Suprapubic skin (tissue), 4 donors: ENCODE data around the gene ITIH5. TPM values are rescaled to one million over a fixed set of nuclear protein-coding genes. Genes with fewer than 3 reads are reported as not detected.
A peak's percentile ranks its signal among the peaks of the same experiment; 100 is the strongest.

Experiments
- DNase-seq, 2 donors: peaks; one replicate each; pipeline ENCODE4 v3.0.0-alpha.2; 2019; ENCODE audit warnings: low spot score in 2 of 2
- H3K27ac ChIP-seq: fragments of 200-600 bp; sonication (generic); one replicate; pipeline ENCODE4 v1.5.1; 2019
- H3K27me3 ChIP-seq: fragments of 200-600 bp; sonication (generic); one replicate; pipeline ENCODE4 v1.5.1; 2019
- H3K36me3 ChIP-seq: fragments of 200-600 bp; sonication (generic); one replicate; pipeline ENCODE4 v1.5.1; 2019
- H3K4me1 ChIP-seq: fragments of 200-600 bp; sonication (generic); one replicate; pipeline ENCODE4 v1.5.1; 2019
- H3K4me3 ChIP-seq: fragments of 200-600 bp; sonication (generic); one replicate; pipeline ENCODE4 v1.5.1; 2019; ENCODE audit warnings: mild to moderate bottlenecking
- H3K9me3 ChIP-seq: fragments of 200-600 bp; sonication (generic); one replicate; pipeline ENCODE4 v1.5.1; 2019
- EP300 ChIP-seq: sonication (generic); formaldehyde crosslinking; IDR thresholded peaks from one replicate; pipeline ENCODE4 v1.6.1; 2017; ENCODE audit warnings: antibody characterized with exemption
- POLR2A ChIP-seq, 2 donors: fragments of 450-650 bp; IDR thresholded peaks; one replicate each; pipeline ENCODE4 v1.6.1; 2017; ENCODE audit warnings: antibody characterized with exemption in 2 of 2, mild to moderate bottlenecking in 2 of 2, moderate library complexity in 2 of 2
- POLR2AphosphoS5 ChIP-seq, 3 donors: sonication (generic); formaldehyde crosslinking; IDR thresholded peaks; one replicate each; pipeline ENCODE4 v1.6.1; 2017; ENCODE audit warnings: antibody characterized with exemption in 3 of 3
- WGBS: methylation state at CpG from one replicate; pipeline ENCODE4 v1.1.5; 2018; 5-methylcytosine and 5-hydroxymethylcytosine counted together
- total RNA-seq, 4 donors: library from RNA; depleted of rRNA; stranded (reverse); fragments of >200 nt; gene quantifications; one replicate each; pipeline ENCODE4 v1.1.0, GENCODE V29; 2016
- TF ChIP-seq, protein P1 (sequence below), 2 donors: fragments of 200-600 bp in 1 of 2; fragments of 450-650 bp in 1 of 2; sonication (generic) in 1 of 2; IDR thresholded peaks; one replicate each; pipeline ENCODE4 v1.5.1; 2016 to 2019; ENCODE audit warnings: antibody characterized with exemption in 2 of 2, mild to moderate bottlenecking in 1 of 2, moderate library complexity in 1 of 2

The ITIH5 gene
- total RNA-seq, 4 donors from 2014 or later = 3.8 to 11.3 (median 4.4) TPM

DNA sequence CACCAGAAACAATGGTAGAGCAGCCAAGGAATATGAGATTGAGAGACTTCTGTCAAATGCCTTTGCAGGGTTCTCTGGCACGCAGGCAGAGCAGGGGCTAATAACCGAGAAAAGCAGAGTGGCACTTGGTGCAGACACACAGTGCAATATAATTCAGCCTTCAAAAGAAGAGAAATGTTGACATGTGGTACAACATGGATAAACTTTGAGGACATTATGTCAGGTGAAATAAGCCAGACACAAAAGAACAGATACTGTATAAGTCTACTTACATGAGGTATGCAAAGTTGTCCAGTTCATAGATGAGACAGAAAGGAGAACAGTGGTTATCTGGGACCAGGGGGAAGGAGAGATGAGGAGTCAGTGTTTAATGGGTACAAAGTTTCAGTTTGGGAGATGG is 41.8 kb downstream of the ITIH5 start:
- no peaks in the 10 kb centered on the region for H3K9me3 ChIP-seq
- no peak for DNase-seq
- no peaks in the 10 kb centered on the region for H3K4me1 ChIP-seq
- WGBS = 93% methylated on average over 2 of the region's 2 CpGs
- no peaks in the 10 kb centered on the region for H3K27me3 ChIP-seq
- H3K36me3 ChIP-seq = no peaks in the 10 kb centered on the region
- no peak overlapping the region for H3K27ac ChIP-seq
- no peak for TF ChIP-seq EP300
- TF ChIP-seq, protein P1, sequence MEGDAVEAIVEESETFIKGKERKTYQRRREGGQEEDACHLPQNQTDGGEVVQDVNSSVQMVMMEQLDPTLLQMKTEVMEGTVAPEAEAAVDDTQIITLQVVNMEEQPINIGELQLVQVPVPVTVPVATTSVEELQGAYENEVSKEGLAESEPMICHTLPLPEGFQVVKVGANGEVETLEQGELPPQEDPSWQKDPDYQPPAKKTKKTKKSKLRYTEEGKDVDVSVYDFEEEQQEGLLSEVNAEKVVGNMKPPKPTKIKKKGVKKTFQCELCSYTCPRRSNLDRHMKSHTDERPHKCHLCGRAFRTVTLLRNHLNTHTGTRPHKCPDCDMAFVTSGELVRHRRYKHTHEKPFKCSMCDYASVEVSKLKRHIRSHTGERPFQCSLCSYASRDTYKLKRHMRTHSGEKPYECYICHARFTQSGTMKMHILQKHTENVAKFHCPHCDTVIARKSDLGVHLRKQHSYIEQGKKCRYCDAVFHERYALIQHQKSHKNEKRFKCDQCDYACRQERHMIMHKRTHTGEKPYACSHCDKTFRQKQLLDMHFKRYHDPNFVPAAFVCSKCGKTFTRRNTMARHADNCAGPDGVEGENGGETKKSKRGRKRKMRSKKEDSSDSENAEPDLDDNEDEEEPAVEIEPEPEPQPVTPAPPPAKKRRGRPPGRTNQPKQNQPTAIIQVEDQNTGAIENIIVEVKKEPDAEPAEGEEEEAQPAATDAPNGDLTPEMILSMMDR (IDR thresholded peaks at IDR 0.05) = no peak
- no peak for TF ChIP-seq POLR2A (IDR thresholded peaks at IDR 0.05)
- TF ChIP-seq POLR2AphosphoS5 (IDR thresholded peaks at IDR 0.05) = no peak
- no peak overlapping the region for H3K4me3 ChIP-seq

DNA sequence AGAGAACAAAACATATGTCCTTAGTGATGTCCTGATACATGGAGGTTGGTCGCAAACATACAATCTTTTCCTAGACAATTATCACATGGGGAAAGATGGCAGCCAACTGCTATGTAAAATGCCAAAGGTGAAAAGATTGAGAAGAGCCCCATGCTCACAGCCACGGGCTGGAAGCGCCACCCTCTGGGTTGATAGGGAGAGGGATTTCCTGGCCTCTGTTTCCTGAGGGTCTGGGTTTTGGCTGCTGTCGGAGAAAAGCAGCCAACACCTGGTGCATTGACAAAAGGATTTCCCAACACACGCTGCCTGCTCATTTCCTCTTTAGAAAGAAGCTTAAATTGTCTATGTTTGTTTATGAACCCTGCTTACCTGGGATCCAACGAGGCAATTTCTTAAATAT is 43.8 kb downstream of the ITIH5 start:
- Histone ChIP-seq H3K9me3 (no peaks in the 10 kb centered on the region), H3K27me3 (no peaks in the 10 kb centered on the region), H3K4me3 (no peak overlapping the region), H3K36me3 (no peaks in the 10 kb centered on the region), H3K4me1 (no peaks in the 10 kb centered on the region), H3K27ac (no peak overlapping the region)
- DNase-seq = no peak
- no peak for TF ChIP-seq POLR2A (IDR thresholded peaks at IDR 0.05)
- TF ChIP-seq POLR2AphosphoS5 (IDR thresholded peaks at IDR 0.05) = no peak
- TF ChIP-seq EP300 = no peak
- TF ChIP-seq, protein P1 (IDR thresholded peaks at IDR 0.05) = no peak
- 53% methylated on average over 6 of the region's 6 CpGs for WGBS

DNA sequence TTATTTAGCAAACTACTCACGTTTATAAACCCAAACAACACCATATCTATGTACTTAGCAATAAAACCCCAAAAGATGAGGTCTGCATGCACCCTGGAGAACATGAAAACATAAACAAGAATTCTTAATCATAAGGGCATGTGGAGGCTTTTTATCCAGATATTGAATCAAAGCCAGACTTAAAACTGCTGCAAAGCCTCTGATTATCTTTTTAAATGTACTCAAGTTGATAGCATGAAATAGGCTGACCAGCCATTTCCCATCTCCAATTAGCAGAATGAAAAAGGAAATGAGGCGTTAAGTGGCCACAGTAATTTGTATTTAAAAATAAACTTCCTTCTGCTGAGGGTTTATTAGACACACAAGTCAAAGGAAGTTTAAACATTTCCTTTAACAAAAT is 48.3 kb downstream of the ITIH5 start:
- no peak for DNase-seq
- TF ChIP-seq POLR2AphosphoS5 (IDR thresholded peaks at IDR 0.05) (no peak), POLR2A (IDR thresholded peaks at IDR 0.05) (no peak), EP300 (no peak)
- TF ChIP-seq, protein P1 (IDR thresholded peaks at IDR 0.05) = no peak
- 36% methylated on average over 2 of the region's 2 CpGs for WGBS

DNA sequence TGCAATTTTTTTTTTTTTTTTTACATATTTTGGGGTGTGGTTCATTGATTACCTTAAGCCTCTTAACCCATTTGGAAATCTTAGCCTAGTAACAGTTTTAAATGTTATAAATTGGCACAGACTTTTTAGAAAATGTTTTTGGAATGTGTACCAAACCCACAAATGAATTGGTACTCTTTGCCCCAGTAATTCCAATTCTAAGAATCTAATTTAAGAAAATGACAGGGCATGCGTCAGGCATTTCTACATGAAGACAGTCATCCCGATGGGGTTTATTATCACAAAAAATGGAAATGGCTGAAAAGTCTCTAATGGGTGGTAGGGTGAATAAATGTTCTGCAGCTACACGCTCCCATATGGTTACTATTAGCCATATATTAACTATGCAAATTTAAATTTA is 54.9 kb downstream of the ITIH5 start:
- DNase-seq = no peak
- 72% methylated on average over 3 of the region's 3 CpGs for WGBS
- no peak overlapping the region for H3K27ac ChIP-seq
- H3K9me3 ChIP-seq = no peaks in the 10 kb centered on the region
- TF ChIP-seq POLR2A (IDR thresholded peaks at IDR 0.05) (no peak), POLR2AphosphoS5 (IDR thresholded peaks at IDR 0.05) (no peak), EP300 (no peak)
- TF ChIP-seq, protein P1 (IDR thresholded peaks at IDR 0.05) = no peak
- peaks cover 16% of the 10 kb centered on the region for H3K4me1 ChIP-seq
- no peaks in the 10 kb centered on the region for H3K36me3 ChIP-seq
- H3K27me3 ChIP-seq = no peaks in the 10 kb centered on the region
- H3K4me3 ChIP-seq = no peak overlapping the region

More for the DNA sequence above, 48.3 kb downstream of the ITIH5 start:
- no peaks in the 10 kb centered on the region for H3K4me1 ChIP-seq
- no peaks in the 10 kb centered on the region for H3K9me3 ChIP-seq
- H3K4me3 ChIP-seq = no peak overlapping the region
- no peak overlapping the region for H3K27ac ChIP-seq
- no peaks in the 10 kb centered on the region for H3K27me3 ChIP-seq
- no peaks in the 10 kb centered on the region for H3K36me3 ChIP-seq

DNA sequence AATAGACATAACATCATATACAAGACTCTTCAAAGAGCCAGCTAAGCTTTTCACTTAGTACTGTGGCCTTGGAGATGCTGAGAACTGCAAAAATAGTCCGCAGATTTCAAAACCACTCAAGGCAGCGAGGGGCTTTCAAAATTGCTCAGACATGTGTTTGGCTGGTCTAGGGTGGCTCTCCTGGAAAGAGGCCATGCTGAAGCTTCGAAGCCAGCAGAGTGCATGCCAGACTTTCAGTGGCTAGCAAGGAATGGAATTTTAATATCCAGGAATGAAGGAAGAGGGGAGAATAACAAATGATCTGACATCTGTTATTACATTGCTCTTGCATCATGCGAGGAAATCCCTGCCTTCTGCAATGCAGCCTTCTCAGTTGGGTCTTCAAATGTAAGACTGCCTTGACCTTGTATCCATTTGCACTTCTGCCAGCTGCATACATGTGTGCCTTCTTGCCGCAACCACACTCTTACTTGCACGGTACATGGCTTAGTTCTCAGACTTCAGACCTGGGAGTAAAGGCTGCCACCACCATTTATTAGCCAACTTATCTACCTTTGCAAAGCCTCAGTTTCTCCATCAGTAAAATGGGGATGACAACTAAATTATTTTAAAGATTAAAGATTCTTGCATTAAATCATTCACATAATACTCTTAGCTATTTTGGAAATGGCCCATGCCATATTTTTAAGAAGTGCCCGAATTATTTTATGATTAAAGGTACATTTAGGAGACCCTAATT is 55.9 kb downstream of the ITIH5 start:
- H3K4me3 ChIP-seq = no peak overlapping the region
- WGBS = 60% methylated on average over 7 of the region's 7 CpGs
- H3K27ac ChIP-seq = no peak overlapping the region
- TF ChIP-seq POLR2AphosphoS5 (IDR thresholded peaks at IDR 0.05) (peak in 2 of 3 donors; percentile 28 to 80), EP300 (no peak)
- H3K27me3 ChIP-seq = no peaks in the 10 kb centered on the region
- H3K4me1 ChIP-seq = peaks cover 16% of the 10 kb centered on the region
- no peaks in the 10 kb centered on the region for H3K9me3 ChIP-seq
- H3K36me3 ChIP-seq = no peaks in the 10 kb centered on the region
- DNase-seq = peak in 1 of 2 donors; percentile 85
